Measurements from ENCODE around the gene SLC29A2. TPM values are rescaled to one million over a fixed set of nuclear protein-coding genes. Genes with fewer than 3 reads are reported as not detected.
A peak's percentile ranks its signal among the peaks of the same experiment; 100 is the strongest.
"Not testable (repeated sequence)": the region's sequence is repeated elsewhere in the genome, so short reads cannot be mapped to it uniquely, and the experiment has no call there.

The SLC29A2 gene
- total RNA-seq, 1 experiment from 2014 or later, result not detected

DNA sequence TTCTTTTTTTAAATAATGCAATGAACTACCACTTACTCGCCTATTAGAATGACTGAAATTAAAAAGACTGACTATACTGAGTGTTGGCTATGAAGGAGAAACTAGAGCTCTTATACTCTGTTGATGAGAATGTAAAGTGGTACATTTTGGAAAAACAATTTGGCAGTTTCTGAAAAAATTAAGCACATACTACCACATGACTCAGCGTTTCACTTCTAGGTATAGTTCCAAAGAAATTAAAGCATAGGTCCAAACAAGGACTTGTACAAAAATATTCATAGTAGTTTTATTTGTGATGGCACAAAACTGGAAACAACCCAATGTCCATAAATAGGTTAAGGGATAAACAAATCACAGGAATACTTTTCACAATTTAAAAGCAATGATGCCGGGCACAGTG lies 22.4 kb upstream of the SLC29A2 start:
- H3K36me3 ChIP-seq, result no peaks in the 10 kb centered on the region
- no peak for DNase-seq

DNA sequence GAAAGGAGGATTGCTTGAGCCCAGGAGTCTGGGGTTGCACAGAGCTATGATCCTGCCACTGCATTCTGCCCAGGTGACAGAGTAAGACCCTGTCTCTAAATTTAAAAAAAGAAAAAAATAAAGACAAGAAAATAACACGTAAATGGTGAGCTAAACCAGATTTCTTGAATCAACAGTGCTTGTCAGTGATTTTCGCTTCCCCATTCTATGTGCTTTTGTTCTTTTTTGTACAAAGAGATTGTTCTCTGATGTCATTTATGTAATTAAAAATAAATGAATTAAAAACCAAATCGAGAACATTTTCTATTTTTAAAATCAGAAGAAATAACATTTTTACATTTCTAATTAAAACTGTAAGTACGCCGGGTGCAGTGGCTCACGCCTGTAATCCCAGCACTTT lies 19.8 kb upstream of the SLC29A2 start:
- H3K4me3 ChIP-seq, result no peak overlapping the region
- no peaks in the 10 kb centered on the region for H3K36me3 ChIP-seq
- DNase-seq, result no peak
- H3K27me3 ChIP-seq, result peaks cover 10% of the 10 kb centered on the region
- H3K9me3 ChIP-seq, result no peaks in the 10 kb centered on the region

More for the DNA sequence above, 22.4 kb upstream of the SLC29A2 start:
- peaks cover 10% of the 10 kb centered on the region for H3K27me3 ChIP-seq
- H3K4me3 ChIP-seq, result no peak overlapping the region
- no peaks in the 10 kb centered on the region for H3K9me3 ChIP-seq

DNA sequence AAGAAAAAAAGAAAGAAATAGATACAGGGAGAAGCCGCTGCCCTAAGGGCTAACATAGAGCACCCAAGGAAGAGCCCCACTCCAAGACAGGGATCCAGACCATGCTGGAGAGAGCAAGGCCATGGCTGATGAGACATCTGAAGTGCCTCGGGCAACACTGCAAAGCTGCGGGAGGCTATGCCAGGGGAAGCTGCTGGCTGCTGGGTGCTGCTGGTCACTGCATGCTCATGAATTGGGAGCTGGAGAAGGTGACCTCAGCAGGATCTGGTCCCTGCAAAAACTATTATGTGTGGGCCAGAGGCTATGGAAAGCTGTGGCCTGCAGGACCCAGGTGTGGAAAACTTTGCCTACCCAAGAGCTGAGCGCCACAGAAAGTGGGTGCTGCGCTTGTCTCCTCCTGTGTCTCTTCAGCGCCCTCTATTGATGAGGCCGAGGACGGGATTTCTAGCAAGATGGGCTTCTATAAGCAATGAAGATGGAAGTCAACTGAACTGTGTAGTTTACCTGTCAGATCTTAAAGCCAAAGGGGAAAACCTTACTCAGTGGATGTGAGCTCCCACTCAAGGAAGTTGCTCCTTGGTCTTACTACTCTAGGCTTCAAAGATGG lies 17.3 kb upstream of the SLC29A2 start:
- DNase-seq, result peak; percentile 55
- peaks cover 4% of the 10 kb centered on the region for H3K27me3 ChIP-seq
- H3K9me3 ChIP-seq, result no peaks in the 10 kb centered on the region
- no peaks in the 10 kb centered on the region for H3K36me3 ChIP-seq
- no peak overlapping the region for H3K4me3 ChIP-seq

- no peak overlapping the region for H3K4me3 ChIP-seq
Observed at GRCh38 chr11:66386171-66387069, 14.9 kb upstream of the SLC29A2 start.

DNA sequence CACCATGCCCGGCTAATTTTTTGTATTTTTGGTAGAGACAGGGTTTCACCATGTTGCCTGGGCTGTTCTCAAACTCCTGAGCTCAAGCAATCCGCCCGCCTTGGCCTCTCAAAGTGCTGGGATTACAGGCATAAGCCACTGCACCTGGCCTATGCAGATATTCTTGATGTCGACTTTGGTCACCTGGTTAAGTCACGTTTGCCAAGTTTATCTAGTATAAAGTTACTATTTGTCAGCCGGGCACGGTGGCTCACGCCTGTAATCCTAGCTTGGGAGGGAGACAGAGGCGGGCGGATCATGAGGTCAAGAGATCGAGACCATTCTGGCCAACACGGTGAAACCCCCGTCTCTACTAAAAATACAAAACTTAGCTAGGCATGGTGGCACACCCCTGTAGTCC lies 12.8 kb upstream of the SLC29A2 start:
- H3K9me3 ChIP-seq, DNase-seq, H3K36me3 ChIP-seq, H3K4me3 ChIP-seq, H3K27me3 ChIP-seq: not testable (repeated sequence)

More at GRCh38 chr11:66386171-66387069, 14.9 kb upstream of the SLC29A2 start:
- Histone ChIP-seq H3K9me3 (no peaks in the 10 kb centered on the region), H3K36me3 (no peaks in the 10 kb centered on the region), H3K27me3 (peaks cover 4% of the 10 kb centered on the region)
- DNase-seq, result peak; percentile 68

GRCh38 chr11:66380264-66380663 lies 8.7 kb upstream of the SLC29A2 start:
- DNase-seq, H3K27me3 ChIP-seq, H3K36me3 ChIP-seq, H3K4me3 ChIP-seq, H3K9me3 ChIP-seq: not testable (repeated sequence)

- peaks cover 31% of the 10 kb centered on the region for H3K27me3 ChIP-seq
- not testable (repeated sequence) for H3K4me3 ChIP-seq, H3K9me3 ChIP-seq, H3K36me3 ChIP-seq, DNase-seq
Observed at GRCh38 chr11:66373690-66374287, 2.2 kb upstream of the SLC29A2 start.

DNA sequence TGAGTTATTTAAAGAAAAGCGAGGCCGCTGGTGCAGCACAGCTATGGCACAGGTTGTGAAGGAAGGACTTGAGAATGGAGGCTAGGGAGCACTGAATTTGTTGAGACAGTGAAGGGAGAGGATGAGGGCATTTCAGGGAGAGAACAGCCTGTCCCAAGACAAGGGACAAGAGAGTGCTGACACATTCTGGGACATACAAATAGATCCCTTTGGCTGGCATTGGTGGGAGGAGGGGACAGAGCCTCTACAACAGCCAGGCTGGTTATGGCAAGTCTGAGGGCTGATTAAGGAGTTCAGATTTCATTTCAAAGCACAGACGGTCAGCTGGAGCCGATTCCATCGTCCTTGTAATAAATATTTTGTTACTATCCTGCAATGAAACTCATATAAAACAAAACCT lies 1.7 kb upstream of the SLC29A2 start:
- peaks cover 31% of the 10 kb centered on the region for H3K27me3 ChIP-seq
- DNase-seq, result no peak
- H3K4me3 ChIP-seq, result no peak overlapping the region
- no peaks in the 10 kb centered on the region for H3K9me3 ChIP-seq
- no peaks in the 10 kb centered on the region for H3K36me3 ChIP-seq

DNA sequence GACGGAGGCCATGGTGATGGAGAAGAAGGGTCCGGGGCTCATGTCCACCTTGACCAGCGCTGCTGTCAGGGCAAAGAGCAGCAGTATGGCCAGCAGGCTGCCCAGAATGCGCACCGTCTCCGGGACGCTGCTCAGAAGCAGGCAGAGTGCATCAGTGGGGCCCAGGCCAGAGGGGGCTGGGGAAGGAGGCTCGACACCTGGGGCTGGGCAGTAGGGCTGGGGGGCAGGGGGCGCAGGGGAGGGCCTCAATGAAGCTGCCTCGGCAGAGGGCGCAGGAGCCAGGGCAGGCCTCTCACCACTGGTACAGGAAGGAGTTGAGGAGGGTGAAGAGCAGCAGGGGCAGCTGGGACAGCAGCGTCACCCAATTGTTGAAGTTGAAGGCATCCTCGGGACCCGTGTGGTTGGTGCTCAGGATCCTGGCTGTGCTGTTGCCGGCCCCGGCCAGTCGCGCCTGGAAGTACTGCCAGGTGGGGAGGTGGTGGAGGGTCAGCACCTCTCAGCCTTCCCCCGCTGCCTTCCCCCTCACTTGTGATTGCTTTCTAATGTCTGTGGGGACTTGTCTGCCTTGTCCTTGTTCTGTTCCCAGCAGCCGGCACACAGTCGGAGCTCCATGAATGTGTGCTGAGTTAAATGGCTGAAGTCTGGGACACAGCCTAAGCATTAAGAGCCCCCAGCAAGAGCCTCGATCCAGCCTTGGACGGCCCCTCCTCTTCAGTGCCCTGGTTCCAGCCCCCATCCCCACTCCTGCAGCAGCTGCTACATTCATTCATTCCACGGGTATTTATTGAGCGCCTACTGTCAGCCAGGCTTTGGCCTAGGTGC lies 2.3 kb downstream of the SLC29A2 start:
- Histone ChIP-seq H3K27me3 (peaks cover 28% of the 10 kb centered on the region), H3K4me3 (no peak overlapping the region), H3K9me3 (no peaks in the 10 kb centered on the region), H3K36me3 (no peaks in the 10 kb centered on the region)
- no peak for DNase-seq

GRCh38 chr11:66368484-66368883 lies 3.1 kb downstream of the SLC29A2 start:
- no peak for DNase-seq
- Histone ChIP-seq H3K9me3 (no peaks in the 10 kb centered on the region), H3K27me3 (peaks cover 26% of the 10 kb centered on the region), H3K4me3 (no peak overlapping the region), H3K36me3 (no peaks in the 10 kb centered on the region)

DNA sequence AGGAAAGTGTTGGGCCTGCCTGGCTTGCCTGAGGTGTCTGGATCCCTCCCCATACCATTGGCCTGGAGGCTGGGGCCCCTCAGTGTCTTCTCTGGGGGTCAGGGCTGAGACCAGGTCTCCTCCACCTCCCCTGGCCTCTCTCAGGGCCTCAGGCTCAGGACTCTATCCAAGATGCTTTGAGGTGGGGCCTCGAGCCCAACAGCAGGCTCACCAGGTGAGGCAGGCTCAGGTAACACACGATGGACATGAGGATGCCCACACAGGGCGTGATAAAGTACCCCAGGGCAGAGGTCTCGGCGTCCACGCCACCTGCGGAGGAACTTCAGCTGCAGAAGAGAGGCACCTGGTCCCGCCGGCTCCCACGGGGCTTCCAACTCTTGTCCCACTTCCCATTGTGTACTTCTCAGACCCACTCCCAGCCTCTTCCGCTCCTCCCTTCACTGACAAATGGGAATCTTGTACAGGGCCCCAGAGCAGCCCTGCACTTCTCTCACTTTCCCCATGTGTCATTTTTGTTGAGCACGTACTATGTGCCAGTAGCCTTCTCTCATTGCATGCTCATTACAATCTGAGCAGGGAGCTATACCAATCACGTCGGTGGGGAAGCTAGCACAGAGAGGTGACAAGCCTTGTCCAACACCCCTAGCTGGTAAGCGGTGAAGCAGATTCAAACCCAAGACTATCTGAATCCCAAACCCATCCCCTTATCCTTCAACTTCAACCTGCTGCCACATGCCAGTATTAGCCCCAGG lies 3.8 kb downstream of the SLC29A2 start:
- Histone ChIP-seq H3K9me3 (no peaks in the 10 kb centered on the region), H3K27me3 (peaks cover 19% of the 10 kb centered on the region), H3K4me3 (no peak overlapping the region), H3K36me3 (no peaks in the 10 kb centered on the region)
- DNase-seq, result no peak

DNA sequence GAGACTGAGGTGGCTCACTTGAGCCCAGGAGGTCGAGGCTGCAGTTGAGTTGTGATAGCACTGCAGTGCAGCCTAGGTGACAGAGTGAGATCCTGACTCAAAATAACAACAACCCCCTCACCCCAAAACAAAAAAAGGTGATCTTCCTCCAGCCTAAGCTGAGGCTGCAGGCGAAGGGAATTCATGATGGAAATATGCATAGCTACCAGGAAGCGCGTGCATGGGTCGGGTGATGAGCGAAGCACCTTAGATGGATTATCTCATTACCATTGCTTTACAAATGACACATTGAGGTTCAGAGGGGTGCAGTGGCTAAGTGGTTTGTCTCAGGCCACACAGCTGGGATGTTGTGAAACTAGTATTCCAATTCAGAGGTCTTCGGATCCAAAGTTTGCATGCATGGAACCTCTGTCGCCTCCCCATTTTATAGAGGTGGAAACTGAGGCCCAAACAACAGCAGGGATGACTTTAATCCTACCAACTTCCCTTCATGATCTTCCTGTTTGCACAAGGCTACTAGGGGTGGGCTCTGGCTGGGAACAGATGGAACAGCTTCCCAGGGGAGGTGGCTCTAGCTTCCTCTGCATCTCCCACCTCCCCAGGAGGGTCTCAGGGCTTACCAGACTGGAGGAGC lies 4.6 kb downstream of the SLC29A2 start:
- Histone ChIP-seq H3K9me3 (no peaks in the 10 kb centered on the region), H3K27me3 (peaks cover 11% of the 10 kb centered on the region), H3K4me3 (no peak overlapping the region), H3K36me3 (no peaks in the 10 kb centered on the region)
- DNase-seq, result no peak

- H3K9me3 ChIP-seq, result no peaks in the 10 kb centered on the region
- H3K27me3 ChIP-seq, result peaks cover 1% of the 10 kb centered on the region
- no peaks in the 10 kb centered on the region for H3K36me3 ChIP-seq
- DNase-seq, result no peak
- no peak overlapping the region for H3K4me3 ChIP-seq
Observed at GRCh38 chr11:66365711-66366619, 5.6 kb downstream of the SLC29A2 start.

GRCh38 chr11:66365166-66365565 lies 6.4 kb downstream of the SLC29A2 start:
- DNase-seq, result no peak
- H3K36me3 ChIP-seq, result no peaks in the 10 kb centered on the region
- H3K9me3 ChIP-seq, result no peaks in the 10 kb centered on the region
- no peaks in the 10 kb centered on the region for H3K27me3 ChIP-seq
- no peak overlapping the region for H3K4me3 ChIP-seq
